ENCODE results near the gene KNL1. TPM values are rescaled to one million over a fixed set of nuclear protein-coding genes. Genes with fewer than 3 reads are reported as not detected.

KNL1 gene
- total and polyA plus RNA-seq, 2 donors (not counting 1 experiment from before 2014, with no cell fraction given): 3.9 to 5.0 TPM

DNA sequence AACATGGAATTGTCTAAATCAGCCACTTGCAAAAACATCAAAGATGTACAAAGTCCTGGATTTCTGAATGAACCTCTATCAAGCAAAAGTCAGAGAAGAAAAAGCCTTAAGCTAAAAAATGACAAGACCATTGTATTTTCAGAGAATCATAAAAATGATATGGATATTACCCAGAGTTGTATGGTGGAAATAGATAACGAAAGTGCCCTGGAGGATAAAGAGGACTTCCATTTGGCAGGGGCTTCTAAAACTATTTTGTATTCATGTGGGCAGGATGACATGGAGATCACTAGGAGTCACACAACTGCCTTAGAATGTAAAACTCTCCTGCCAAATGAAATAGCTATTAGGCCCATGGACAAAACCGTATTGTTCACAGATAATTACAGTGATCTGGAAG, 29.3 kb downstream of the KNL1 start:
- TF ChIP-seq, protein P1, sequence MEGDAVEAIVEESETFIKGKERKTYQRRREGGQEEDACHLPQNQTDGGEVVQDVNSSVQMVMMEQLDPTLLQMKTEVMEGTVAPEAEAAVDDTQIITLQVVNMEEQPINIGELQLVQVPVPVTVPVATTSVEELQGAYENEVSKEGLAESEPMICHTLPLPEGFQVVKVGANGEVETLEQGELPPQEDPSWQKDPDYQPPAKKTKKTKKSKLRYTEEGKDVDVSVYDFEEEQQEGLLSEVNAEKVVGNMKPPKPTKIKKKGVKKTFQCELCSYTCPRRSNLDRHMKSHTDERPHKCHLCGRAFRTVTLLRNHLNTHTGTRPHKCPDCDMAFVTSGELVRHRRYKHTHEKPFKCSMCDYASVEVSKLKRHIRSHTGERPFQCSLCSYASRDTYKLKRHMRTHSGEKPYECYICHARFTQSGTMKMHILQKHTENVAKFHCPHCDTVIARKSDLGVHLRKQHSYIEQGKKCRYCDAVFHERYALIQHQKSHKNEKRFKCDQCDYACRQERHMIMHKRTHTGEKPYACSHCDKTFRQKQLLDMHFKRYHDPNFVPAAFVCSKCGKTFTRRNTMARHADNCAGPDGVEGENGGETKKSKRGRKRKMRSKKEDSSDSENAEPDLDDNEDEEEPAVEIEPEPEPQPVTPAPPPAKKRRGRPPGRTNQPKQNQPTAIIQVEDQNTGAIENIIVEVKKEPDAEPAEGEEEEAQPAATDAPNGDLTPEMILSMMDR (conservative IDR thresholded peaks at IDR 0.05 in 1 of 2, IDR thresholded peaks at IDR 0.05 in 1 of 2; ENCODE audit: low read depth in 1 of 2, low read length in 2 of 2): no peak
- no peak for TF ChIP-seq EZH2 (IDR thresholded peaks at IDR 0.05; ENCODE audit: low read length, missing control alignments)
- no peaks in the 10 kb centered on the region for H3K36me3 ChIP-seq (ENCODE audit: control insufficient read depth, insufficient read depth, low read length)
- H3K9me3 ChIP-seq (ENCODE audit: control insufficient read depth, insufficient read depth, low read depth, low read length): no peaks in the 10 kb centered on the region
- no peak for DNase-seq (ENCODE audit: low read depth in 2 of 2)
- H3K9ac ChIP-seq (ENCODE audit: insufficient read depth, low read length): no peak overlapping the region
- H4K20me1 ChIP-seq (ENCODE audit: control insufficient read depth, extremely low read depth, insufficient read depth, low read length): no peaks in the 10 kb centered on the region
- H3K27ac ChIP-seq (ENCODE audit: insufficient read depth, low read length): no peak overlapping the region
- H3K79me2 ChIP-seq (ENCODE audit: control insufficient read depth, insufficient read depth, low read length): no peaks in the 10 kb centered on the region
- H3K4me2 ChIP-seq (ENCODE audit: extremely low read depth, insufficient read depth, low read length): no peak overlapping the region
- no peak overlapping the region for H2AFZ ChIP-seq (ENCODE audit: low read length)
- no peak overlapping the region for H3K4me3 ChIP-seq (replicated peaks in 1 of 4; ENCODE audit: control extremely low read depth in 1 of 4, insufficient read depth in 1 of 4, low read depth in 3 of 4, low read length in 4 of 4)
- no peaks in the 10 kb centered on the region for H3K27me3 ChIP-seq (ENCODE audit: control insufficient read depth, insufficient read depth, low read length)
- no peaks in the 10 kb centered on the region for H3K4me1 ChIP-seq (ENCODE audit: control insufficient read depth, extremely low read depth, insufficient read depth, low read length)

DNA sequence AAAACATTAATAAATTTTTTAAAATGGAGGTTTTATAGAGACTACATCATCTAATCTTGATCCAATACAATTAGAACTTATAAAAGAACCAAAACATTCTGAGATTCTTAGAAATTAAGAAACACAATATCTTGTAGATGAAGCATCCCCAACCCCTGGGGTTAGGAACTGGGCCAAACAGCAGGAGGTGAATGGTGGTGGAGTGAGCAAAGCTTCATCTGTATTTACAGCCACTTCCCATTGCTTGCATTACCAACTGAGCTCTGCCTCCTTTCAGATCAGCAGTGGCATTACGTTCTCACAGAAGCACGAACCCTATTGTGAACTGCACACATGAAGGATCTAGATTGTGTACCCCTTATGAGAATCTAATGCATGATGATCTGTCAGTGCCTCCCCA, 36.3 kb downstream of the KNL1 start:
- Histone ChIP-seq H3K4me1 (ENCODE audit: control insufficient read depth, extremely low read depth, insufficient read depth, low read length) (no peaks in the 10 kb centered on the region), H3K9ac (ENCODE audit: insufficient read depth, low read length) (no peak overlapping the region), H3K79me2 (ENCODE audit: control insufficient read depth, insufficient read depth, low read length) (no peaks in the 10 kb centered on the region), H3K27ac (ENCODE audit: insufficient read depth, low read length) (no peak overlapping the region), H3K4me3 (replicated peaks in 1 of 4; ENCODE audit: control extremely low read depth in 1 of 4, insufficient read depth in 1 of 4, low read depth in 3 of 4, low read length in 4 of 4) (no peak overlapping the region), H4K20me1 (ENCODE audit: control insufficient read depth, extremely low read depth, insufficient read depth, low read length) (no peaks in the 10 kb centered on the region), H3K4me2 (ENCODE audit: extremely low read depth, insufficient read depth, low read length) (no peak overlapping the region), H3K36me3 (ENCODE audit: control insufficient read depth, insufficient read depth, low read length) (no peaks in the 10 kb centered on the region), H3K9me3 (ENCODE audit: control insufficient read depth, insufficient read depth, low read depth, low read length) (no peaks in the 10 kb centered on the region), H2AFZ (ENCODE audit: low read length) (no peak overlapping the region), H3K27me3 (ENCODE audit: control insufficient read depth, insufficient read depth, low read length) (no peaks in the 10 kb centered on the region)
- TF ChIP-seq, protein P1 (conservative IDR thresholded peaks at IDR 0.05 in 1 of 2, IDR thresholded peaks at IDR 0.05 in 1 of 2; ENCODE audit: low read depth in 1 of 2, low read length in 2 of 2): no peak
- no peak for TF ChIP-seq EZH2 (IDR thresholded peaks at IDR 0.05; ENCODE audit: low read length, missing control alignments)
- no peak for DNase-seq (ENCODE audit: low read depth in 2 of 2)

DNA sequence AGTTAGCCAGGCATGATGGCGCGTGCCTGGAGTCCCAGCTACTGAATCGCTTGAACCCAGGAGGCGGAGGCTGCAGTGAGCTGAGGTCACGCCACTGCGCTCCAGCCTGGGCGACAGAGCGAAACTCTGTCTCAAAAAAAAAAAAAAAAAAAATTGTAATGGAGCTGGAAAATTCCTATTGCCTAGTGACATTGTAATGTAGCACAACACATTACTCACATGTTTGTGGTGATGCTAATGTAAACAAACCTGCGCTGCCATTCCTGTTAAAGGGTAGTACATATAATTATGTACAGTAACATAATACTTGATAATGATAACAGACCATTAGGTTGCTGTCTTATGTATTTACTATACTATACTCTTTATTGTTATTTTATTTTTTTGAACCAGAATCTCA, 39.1 kb downstream of the KNL1 start:
- TF ChIP-seq, protein P1 (conservative IDR thresholded peaks at IDR 0.05 in 1 of 2, IDR thresholded peaks at IDR 0.05 in 1 of 2; ENCODE audit: low read depth in 1 of 2, low read length in 2 of 2): no peak
- TF ChIP-seq EZH2 (IDR thresholded peaks at IDR 0.05; ENCODE audit: low read length, missing control alignments): no peak
- Histone ChIP-seq H2AFZ (ENCODE audit: low read length) (no peak overlapping the region), H3K9ac (ENCODE audit: insufficient read depth, low read length) (no peak overlapping the region), H3K79me2 (ENCODE audit: control insufficient read depth, insufficient read depth, low read length) (no peaks in the 10 kb centered on the region), H3K4me1 (ENCODE audit: control insufficient read depth, extremely low read depth, insufficient read depth, low read length) (no peaks in the 10 kb centered on the region), H3K9me3 (ENCODE audit: control insufficient read depth, insufficient read depth, low read depth, low read length) (no peaks in the 10 kb centered on the region), H3K27ac (ENCODE audit: insufficient read depth, low read length) (no peak overlapping the region), H3K27me3 (ENCODE audit: control insufficient read depth, insufficient read depth, low read length) (no peaks in the 10 kb centered on the region), H3K4me2 (ENCODE audit: extremely low read depth, insufficient read depth, low read length) (no peak overlapping the region), H3K4me3 (replicated peaks in 1 of 4; ENCODE audit: control extremely low read depth in 1 of 4, insufficient read depth in 1 of 4, low read depth in 3 of 4, low read length in 4 of 4) (no peak overlapping the region), H3K36me3 (ENCODE audit: control insufficient read depth, insufficient read depth, low read length) (no peaks in the 10 kb centered on the region), H4K20me1 (ENCODE audit: control insufficient read depth, extremely low read depth, insufficient read depth, low read length) (no peaks in the 10 kb centered on the region)
- DNase-seq (ENCODE audit: low read depth in 2 of 2): peak; percentile 45 to 49
